SK-N-SH (cell line): ENCODE data around the gene PRCC. TPM values are rescaled to one million over a fixed set of nuclear protein-coding genes. Genes with fewer than 3 reads are reported as not detected.

Experiments used
- CTCF ChIA-PET: fragments of 300-600, 350-600 bp; formaldehyde crosslinking; extraction: SDS; loops from one replicate; lab custom pipeline; 2021; lab: Yijun Ruan, JAX
- POLR2A ChIA-PET: fragments of 350-600 bp; sonication (Branson Sonifier 250); formaldehyde crosslinking; extraction: SDS; loops from one replicate; lab custom pipeline; 2020; ENCODE audit warnings: antibody characterized with exemption, inconsistent platforms; lab: Yijun Ruan, JAX
- DNase-seq: peaks from one replicate; pipeline ENCODE4 v3.0.0; 2012
- H2AFZ ChIP-seq: fragments of 200-600 bp; sonication (generic); 2 replicates; pipeline ENCODE4 v1.8.1; 2016; ENCODE audit warnings: antibody characterized with exemption, mild to moderate bottlenecking, low read depth
- H3F3A ChIP-seq: fragments of 200-600 bp; sonication (generic); replicated peaks from 2 replicates; pipeline ENCODE3; 2016; ENCODE audit warnings: antibody characterized with exemption, mild to moderate bottlenecking; ENCODE audit not compliant: insufficient read depth
- H3K27ac ChIP-seq, 2 experiments: fragments of 200-500 bp in 1 of 2; fragments of 200-600 bp in 1 of 2; sonication (Bioruptor generic) in 1 of 2; sonication (generic), shearing (Covaris generic) in 1 of 2; 2 replicates each; pipeline versions ENCODE4 v1.5.1 to v1.6.1; 2014 to 2016; ENCODE audit warnings: low read depth in 2 of 2, inconsistent platforms in 1 of 2, low read length in 1 of 2, mild to moderate bottlenecking in 1 of 2, mixed read lengths in 1 of 2
- H3K27me3 ChIP-seq: fragments of 200-600 bp; sonication (generic), shearing (Covaris generic); 2 replicates; pipeline ENCODE4 v1.6.1; 2016; ENCODE audit warnings: mixed run types; ENCODE audit not compliant: insufficient read depth
- H3K36me3 ChIP-seq, 2 experiments: fragments of 200-500 bp in 1 of 2; fragments of 200-600 bp in 1 of 2; sonication (Bioruptor generic) in 1 of 2; sonication (generic) in 1 of 2; replicated peaks in 1 of 2; 2 replicates each; pipeline versions ENCODE3 to v1.5.1; 2014 to 2016; ENCODE audit warnings: low read length in 1 of 2, mild to moderate bottlenecking in 1 of 2; ENCODE audit not compliant: insufficient read depth in 2 of 2, control insufficient read depth in 1 of 2
- H3K4me1 ChIP-seq, 2 experiments: fragments of 200-500 bp in 1 of 2; fragments of 200-600 bp in 1 of 2; sonication (Bioruptor generic) in 1 of 2; sonication (generic), shearing (Covaris generic) in 1 of 2; 2 replicates each; pipeline versions ENCODE4 v1.5.1 to v1.6.1; 2014 to 2016; ENCODE audit warnings: low read depth in 1 of 2, low read length in 1 of 2, mixed run types in 1 of 2; ENCODE audit not compliant: insufficient read depth in 2 of 2, control insufficient read depth in 1 of 2
- H3K4me2 ChIP-seq: fragments of 200-600 bp; sonication (generic), shearing (Covaris generic); 2 replicates; pipeline ENCODE4 v1.6.1; 2017; ENCODE audit warnings: mixed run types
- H3K4me3 ChIP-seq, 2 experiments: fragments of 200-500 bp in 1 of 2; fragments of 200-600 bp in 1 of 2; sonication (Bioruptor generic) in 1 of 2; sonication (generic), shearing (Covaris generic) in 1 of 2; 2 replicates each; pipeline versions ENCODE4 v1.5.1 to v1.8.1; 2014 to 2016; ENCODE audit warnings: low read depth in 2 of 2, inconsistent platforms in 1 of 2, low read length in 1 of 2, mild to moderate bottlenecking in 1 of 2, mixed read lengths in 1 of 2, moderate library complexity in 1 of 2
- H3K79me2 ChIP-seq: fragments of 200-600 bp; sonication (generic); 2 replicates; pipeline ENCODE4 v1.8.1; 2017; ENCODE audit warnings: mild to moderate bottlenecking; ENCODE audit not compliant: insufficient read depth
- H3K9ac ChIP-seq: fragments of 200-600 bp; sonication (generic); 2 replicates; pipeline ENCODE4 v1.6.1; 2017; ENCODE audit warnings: mixed run types
- H3K9me2 ChIP-seq: fragments of 200-600 bp; sonication (generic); 2 replicates; pipeline ENCODE4 v1.6.1; 2017; ENCODE audit warnings: mixed run types
- H3K9me3 ChIP-seq: fragments of 200-600 bp; sonication (generic); 2 replicates; pipeline ENCODE4 v1.6.1; 2017; ENCODE audit warnings: mixed run types, mild to moderate bottlenecking, moderate library complexity
- H4K20me1 ChIP-seq: fragments of 200-600 bp; sonication (generic); 2 replicates; pipeline ENCODE4 v1.6.1; 2017; ENCODE audit warnings: mild to moderate bottlenecking, mixed run types; ENCODE audit not compliant: insufficient read depth
- EZH2phosphoT487 ChIP-seq: fragments of 200-600 bp; sonication (generic); IDR thresholded peaks from 2 replicates; pipeline ENCODE4 v1.6.1; 2017; ENCODE audit warnings: low read depth, mixed run types, mild to moderate bottlenecking, antibody characterized with exemption, moderate library complexity, borderline replicate concordance
- FOSL2 ChIP-seq: IDR thresholded peaks from 2 replicates; pipeline ENCODE4 v1.4.0; 2012; ENCODE audit warnings: low read depth, mild to moderate bottlenecking, moderate library complexity, borderline replicate concordance
- FOXJ3 ChIP-seq: sonication (generic); formaldehyde crosslinking; IDR thresholded peaks from 2 replicates; pipeline ENCODE4 v1.5.1; 2020; ENCODE audit warnings: mild to moderate bottlenecking, missing genetic modification reagents
- FOXM1 ChIP-seq: IDR thresholded peaks from 2 replicates; pipeline ENCODE4 v1.4.0; 2012; ENCODE audit warnings: low read depth, mild to moderate bottlenecking
- NRF1 ChIP-seq: IDR thresholded peaks from 2 replicates; pipeline ENCODE4 v1.6.1; 2012; ENCODE audit warnings: low read depth, mild to moderate bottlenecking, low read length
- POLR2AphosphoS5 ChIP-seq: IDR thresholded peaks from 2 replicates; pipeline ENCODE4 v1.6.1; 2012; ENCODE audit warnings: low read depth, low read length
- SMC3 ChIP-seq: IDR thresholded peaks from 2 replicates; pipeline ENCODE4 v1.6.1; 2012; ENCODE audit warnings: low read depth, low read length, improper control_type of control experiment
- TAF1 ChIP-seq: IDR thresholded peaks from 2 replicates; pipeline ENCODE4 v1.6.1; 2012; ENCODE audit warnings: low read depth, mild to moderate bottlenecking, low read length, moderate library complexity, borderline replicate concordance
- TCF12 ChIP-seq: IDR thresholded peaks from 2 replicates; pipeline ENCODE4 v1.4.0; 2012
- YY1 ChIP-seq: IDR thresholded peaks from 2 replicates; pipeline ENCODE4 v1.4.0; 2012; ENCODE audit warnings: low read depth, mild to moderate bottlenecking
- whole genome bisulfite sequencing: methylation state at CpG from one replicate; pipeline ENCODE4 v1.1.6; 2017; ENCODE audit warnings: low lambda C conversion rate; 5-methylcytosine and 5-hydroxymethylcytosine counted together
- polyA plus RNA-seq, 3 experiments: library from polyadenylated mRNA; depleted of rRNA; stranded (reverse); fragments of >200 nt; gene quantifications; 2 replicates each; pipeline ENCODE4 v1.2.3, GENCODE V29; 2012
- TF ChIP-seq, protein P1 (sequence below): fragments of 150-350 bp; IDR thresholded peaks from 2 replicates; pipeline ENCODE4 v1.6.1; 2017; ENCODE audit warnings: antibody characterized with exemption, low read length, low read depth, borderline replicate concordance
- TF ChIP-seq, protein P2 (sequence below): IDR thresholded peaks from 2 replicates; pipeline ENCODE4; 2012
- TF ChIP-seq, protein P3 (sequence below): IDR thresholded peaks from 2 replicates; pipeline ENCODE4 v1.6.1; 2012; ENCODE audit warnings: mild to moderate bottlenecking, low read depth, low read length, moderate library complexity
- TF ChIP-seq, protein P4 (sequence below): IDR thresholded peaks from 2 replicates; pipeline ENCODE4 v1.4.0; 2012; ENCODE audit warnings: low read depth, borderline replicate concordance
- TF ChIP-seq, protein P5 (sequence below): IDR thresholded peaks from 2 replicates; pipeline ENCODE4 v1.4.0; 2012; ENCODE audit warnings: low read depth

Gene PRCC
- polyA plus RNA-seq, 1 of the 3 experiments (the other 2 are of a cell fraction): 39.2 TPM

DNA sequence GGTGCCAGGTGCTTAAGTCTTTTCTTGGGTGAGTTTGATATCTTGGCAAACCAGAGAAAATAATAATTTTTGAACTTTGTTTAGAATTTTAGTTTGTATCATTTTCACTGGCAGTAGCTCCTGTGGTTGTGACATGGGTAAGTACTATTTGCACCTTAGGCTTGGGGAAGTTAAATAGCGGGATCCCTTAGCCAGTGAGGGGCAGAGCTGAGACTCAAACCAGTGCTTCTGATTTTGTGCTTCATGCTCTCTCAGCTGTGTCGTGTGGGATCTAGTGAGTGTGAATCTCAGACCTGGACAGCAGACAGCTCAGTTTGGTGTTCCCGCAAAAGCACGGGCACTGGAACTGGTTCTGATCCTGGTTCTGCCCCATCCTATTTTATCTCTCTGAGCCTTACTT, 9.6 kb downstream of the PRCC start (continued):
- TF ChIP-seq, protein P1, sequence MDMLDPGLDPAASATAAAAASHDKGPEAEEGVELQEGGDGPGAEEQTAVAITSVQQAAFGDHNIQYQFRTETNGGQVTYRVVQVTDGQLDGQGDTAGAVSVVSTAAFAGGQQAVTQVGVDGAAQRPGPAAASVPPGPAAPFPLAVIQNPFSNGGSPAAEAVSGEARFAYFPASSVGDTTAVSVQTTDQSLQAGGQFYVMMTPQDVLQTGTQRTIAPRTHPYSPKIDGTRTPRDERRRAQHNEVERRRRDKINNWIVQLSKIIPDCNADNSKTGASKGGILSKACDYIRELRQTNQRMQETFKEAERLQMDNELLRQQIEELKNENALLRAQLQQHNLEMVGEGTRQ: no peak
- TF ChIP-seq FOXJ3 (no peak), FOSL2 (no peak)
- TF ChIP-seq, protein P2, sequence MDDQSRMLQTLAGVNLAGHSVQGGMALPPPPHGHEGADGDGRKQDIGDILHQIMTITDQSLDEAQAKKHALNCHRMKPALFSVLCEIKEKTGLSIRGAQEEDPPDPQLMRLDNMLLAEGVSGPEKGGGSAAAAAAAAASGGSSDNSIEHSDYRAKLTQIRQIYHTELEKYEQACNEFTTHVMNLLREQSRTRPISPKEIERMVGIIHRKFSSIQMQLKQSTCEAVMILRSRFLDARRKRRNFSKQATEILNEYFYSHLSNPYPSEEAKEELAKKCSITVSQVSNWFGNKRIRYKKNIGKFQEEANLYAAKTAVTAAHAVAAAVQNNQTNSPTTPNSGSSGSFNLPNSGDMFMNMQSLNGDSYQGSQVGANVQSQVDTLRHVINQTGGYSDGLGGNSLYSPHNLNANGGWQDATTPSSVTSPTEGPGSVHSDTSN: no peak
- TF ChIP-seq, protein P3, sequence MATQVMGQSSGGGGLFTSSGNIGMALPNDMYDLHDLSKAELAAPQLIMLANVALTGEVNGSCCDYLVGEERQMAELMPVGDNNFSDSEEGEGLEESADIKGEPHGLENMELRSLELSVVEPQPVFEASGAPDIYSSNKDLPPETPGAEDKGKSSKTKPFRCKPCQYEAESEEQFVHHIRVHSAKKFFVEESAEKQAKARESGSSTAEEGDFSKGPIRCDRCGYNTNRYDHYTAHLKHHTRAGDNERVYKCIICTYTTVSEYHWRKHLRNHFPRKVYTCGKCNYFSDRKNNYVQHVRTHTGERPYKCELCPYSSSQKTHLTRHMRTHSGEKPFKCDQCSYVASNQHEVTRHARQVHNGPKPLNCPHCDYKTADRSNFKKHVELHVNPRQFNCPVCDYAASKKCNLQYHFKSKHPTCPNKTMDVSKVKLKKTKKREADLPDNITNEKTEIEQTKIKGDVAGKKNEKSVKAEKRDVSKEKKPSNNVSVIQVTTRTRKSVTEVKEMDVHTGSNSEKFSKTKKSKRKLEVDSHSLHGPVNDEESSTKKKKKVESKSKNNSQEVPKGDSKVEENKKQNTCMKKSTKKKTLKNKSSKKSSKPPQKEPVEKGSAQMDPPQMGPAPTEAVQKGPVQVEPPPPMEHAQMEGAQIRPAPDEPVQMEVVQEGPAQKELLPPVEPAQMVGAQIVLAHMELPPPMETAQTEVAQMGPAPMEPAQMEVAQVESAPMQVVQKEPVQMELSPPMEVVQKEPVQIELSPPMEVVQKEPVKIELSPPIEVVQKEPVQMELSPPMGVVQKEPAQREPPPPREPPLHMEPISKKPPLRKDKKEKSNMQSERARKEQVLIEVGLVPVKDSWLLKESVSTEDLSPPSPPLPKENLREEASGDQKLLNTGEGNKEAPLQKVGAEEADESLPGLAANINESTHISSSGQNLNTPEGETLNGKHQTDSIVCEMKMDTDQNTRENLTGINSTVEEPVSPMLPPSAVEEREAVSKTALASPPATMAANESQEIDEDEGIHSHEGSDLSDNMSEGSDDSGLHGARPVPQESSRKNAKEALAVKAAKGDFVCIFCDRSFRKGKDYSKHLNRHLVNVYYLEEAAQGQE: no peak

DNA sequence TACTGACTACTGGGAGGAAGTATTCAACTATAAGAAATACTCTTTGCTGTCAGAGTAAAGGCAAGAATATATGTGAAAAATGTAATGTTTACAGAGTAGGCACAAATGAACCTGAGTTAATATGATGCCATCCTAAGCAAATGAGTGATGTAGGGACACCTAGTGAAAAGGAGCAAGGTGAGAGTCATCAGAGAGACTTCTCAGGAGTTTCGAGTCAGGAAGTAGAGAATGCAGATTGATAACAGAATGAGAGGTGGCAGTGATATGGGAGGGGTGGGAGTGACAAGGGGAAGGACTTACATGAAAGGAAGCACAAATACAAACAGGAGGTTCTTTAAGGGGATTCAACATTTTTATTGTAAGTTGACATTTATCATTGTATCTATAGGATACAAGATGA, 10.2 kb downstream of the PRCC start:
- Histone ChIP-seq H3K36me3 (peaks cover 10 to 12% of the 10 kb centered on the region in 2 experiments), H2AFZ (no peak overlapping the region), H3K9me3 (no peaks in the 10 kb centered on the region), H3K4me2 (no peak overlapping the region), H3K4me3 (no peak overlapping the region), H3K9me2 (no peaks in the 10 kb centered on the region), H3K9ac (no peak overlapping the region), H3K4me1 (peaks cover 21 to 22% of the 10 kb centered on the region in 2 experiments; a peak in 3 of 4 replicates), H4K20me1 (peaks cover 82% of the 10 kb centered on the region), H3F3A (peaks cover 30% of the 10 kb centered on the region), H3K27me3 (no peaks in the 10 kb centered on the region), H3K79me2 (peaks cover 93% of the 10 kb centered on the region), H3K27ac (peak overlapping the region in 1 of 2 experiments; percentile 39; a peak in 1 of 4 replicates)
- DNase-seq: no peak
- ChIA-PET POLR2A (interaction anchor here (1.0 kb wide), 1 partner anchor 10 kb away, joined by 3 read pairs; the partner anchor contains the start of gene PRCC), CTCF (interaction anchor here (1.2 to 2.5 kb wide), 6 partner anchors 19 to 151 kb away, joined by 3 to 11 read pairs (median 5); partner anchors contain the start of genes INSRR and NTRK1)
- TF ChIP-seq, protein P4, sequence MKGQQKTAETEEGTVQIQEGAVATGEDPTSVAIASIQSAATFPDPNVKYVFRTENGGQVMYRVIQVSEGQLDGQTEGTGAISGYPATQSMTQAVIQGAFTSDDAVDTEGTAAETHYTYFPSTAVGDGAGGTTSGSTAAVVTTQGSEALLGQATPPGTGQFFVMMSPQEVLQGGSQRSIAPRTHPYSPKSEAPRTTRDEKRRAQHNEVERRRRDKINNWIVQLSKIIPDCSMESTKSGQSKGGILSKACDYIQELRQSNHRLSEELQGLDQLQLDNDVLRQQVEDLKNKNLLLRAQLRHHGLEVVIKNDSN: no peak
- TF ChIP-seq EZH2phosphoT487: no peak
- TF ChIP-seq POLR2AphosphoS5: no peak
- TF ChIP-seq SMC3: no peak
- TF ChIP-seq FOXM1: no peak
- TF ChIP-seq, protein P1: no peak
- TF ChIP-seq YY1: no peak
- TF ChIP-seq, protein P3: no peak
- no peak for TF ChIP-seq TCF12
- TF ChIP-seq, protein P5, sequence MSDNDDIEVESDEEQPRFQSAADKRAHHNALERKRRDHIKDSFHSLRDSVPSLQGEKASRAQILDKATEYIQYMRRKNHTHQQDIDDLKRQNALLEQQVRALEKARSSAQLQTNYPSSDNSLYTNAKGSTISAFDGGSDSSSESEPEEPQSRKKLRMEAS: no peak
- no peak for TF ChIP-seq TAF1
- no peak for TF ChIP-seq NRF1
- 76% methylated on average over 1 of the region's 1 CpG for WGBS
